Activated T-cell treated with anti-CD3 and anti-CD28 coated beads, Interleukin-2, amount 50 U/mL, for 72 hours (primary cell): Measurements from ENCODE around the gene NUAK1. TPM values are rescaled to one million over a fixed set of nuclear protein-coding genes. Genes with fewer than 3 reads are reported as not detected.

ENCODE experiments used
- ATAC-seq, 2 donors: fragments of 150-1000 bp; cut with Tn5 transposase; replicated peaks in 1 of 2; 2 replicates each; pipeline ENCODE4 v1.10.0; 2021; ENCODE audit warnings: moderate library complexity in 2 of 2, mild to moderate bottlenecking in 1 of 2
- DNase-seq, 2 donors: peaks; one replicate each; pipeline ENCODE4 v3.0.0; 2021 to 2022; ENCODE audit warnings: mixed read lengths in 1 of 2
- H3K27ac Mint-ChIP-seq: one replicate; pipeline ENCODE4 v1.8.0; 2022; ENCODE audit warnings: mild to moderate bottlenecking, moderate library complexity, mixed read lengths
- H3K27me3 Mint-ChIP-seq: one replicate; pipeline ENCODE4 v1.8.0; 2022; ENCODE audit warnings: low read depth, mixed read lengths
- H3K36me3 Mint-ChIP-seq, 2 donors: one replicate each; pipeline ENCODE4 v1.8.0; 2022; ENCODE audit warnings: mixed read lengths in 2 of 2, mild to moderate bottlenecking in 1 of 2; ENCODE audit not compliant: insufficient read depth in 2 of 2
- H3K4me1 Mint-ChIP-seq: one replicate; pipeline ENCODE4 v1.8.0; 2022; ENCODE audit warnings: low read depth, mixed read lengths
- H3K4me3 Mint-ChIP-seq, 2 donors: one replicate each; pipeline ENCODE4 v1.8.0; 2022; ENCODE audit warnings: mild to moderate bottlenecking in 2 of 2, mixed read lengths in 2 of 2, moderate library complexity in 2 of 2
- H3K9me3 Mint-ChIP-seq, 2 donors: one replicate each; pipeline ENCODE4 v1.8.0; 2022; ENCODE audit warnings: mixed read lengths in 2 of 2
- total RNA-seq, 2 donors: library from RNA; stranded (reverse); gene quantifications; one replicate each; pipeline ENCODE4 v1.2.3, GENCODE V29; 2022

NUAK1 gene
- total RNA-seq, 2 donors from 2014 or later = 0.14 TPM

GRCh38 chr12:106039646-106040404 is 98.9 kb downstream of the NUAK1 start:
- DNase-seq = no peak
- Mint-ChIP-seq H3K9me3 (peaks cover 0 to 1% of the 10 kb centered on the region in 2 donors), H3K27me3 (peaks cover 17% of the 10 kb centered on the region), H3K36me3 (no peaks in the 10 kb centered on the region), H3K4me1 (no peaks in the 10 kb centered on the region), H3K4me3 (no peak overlapping the region), H3K27ac (no peak overlapping the region)
- no peak for ATAC-seq

DNA sequence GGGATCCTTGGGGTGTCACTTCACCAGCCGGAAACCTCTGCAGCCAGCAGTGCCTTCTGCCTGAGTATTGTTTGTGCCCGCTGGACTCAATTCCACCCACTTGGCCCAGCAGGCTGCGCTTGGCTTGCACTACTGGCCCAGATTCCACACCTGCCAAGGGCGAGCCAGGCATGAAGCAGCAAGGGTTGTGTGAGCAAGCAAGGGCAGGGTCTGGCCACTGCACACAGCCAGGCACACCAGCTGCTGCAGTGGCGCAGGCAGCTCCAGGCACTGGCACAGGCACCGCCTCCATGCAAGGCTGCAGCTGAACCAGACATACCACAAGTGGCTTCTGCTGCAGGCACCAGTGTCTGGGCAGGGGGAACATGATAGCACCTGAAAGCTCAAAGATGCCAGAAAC is 99.5 kb downstream of the NUAK1 start:
- DNase-seq = no peak
- Mint-ChIP-seq H3K27me3 (peaks cover 17% of the 10 kb centered on the region), H3K4me3 (no peak overlapping the region), H3K27ac (no peak overlapping the region), H3K4me1 (no peaks in the 10 kb centered on the region), H3K36me3 (no peaks in the 10 kb centered on the region), H3K9me3 (peaks cover 0 to 1% of the 10 kb centered on the region in 2 donors)
- no peak for ATAC-seq

GRCh38 chr12:106037524-106038298 is 101.0 kb downstream of the NUAK1 start:
- Mint-ChIP-seq H3K36me3 (no peaks in the 10 kb centered on the region), H3K4me3 (no peak overlapping the region), H3K4me1 (no peaks in the 10 kb centered on the region), H3K27me3 (peaks cover 10% of the 10 kb centered on the region), H3K27ac (no peak overlapping the region), H3K9me3 (peaks cover 0 to 1% of the 10 kb centered on the region in 2 donors)
- ATAC-seq = no peak
- DNase-seq = no peak

GRCh38 chr12:106035421-106035820 is 103.3 kb downstream of the NUAK1 start:
- Mint-ChIP-seq H3K27ac (no peak overlapping the region), H3K9me3 (peaks cover 0 to 1% of the 10 kb centered on the region in 2 donors), H3K27me3 (peaks cover 4% of the 10 kb centered on the region), H3K4me3 (no peak overlapping the region), H3K4me1 (no peaks in the 10 kb centered on the region), H3K36me3 (no peaks in the 10 kb centered on the region)
- ATAC-seq (no peak), DNase-seq (no peak)

- Mint-ChIP-seq H3K9me3 (peaks cover 0 to 1% of the 10 kb centered on the region in 2 donors), H3K36me3 (no peaks in the 10 kb centered on the region), H3K4me1 (no peaks in the 10 kb centered on the region), H3K4me3 (no peak overlapping the region), H3K27me3 (peaks cover 7% of the 10 kb centered on the region), H3K27ac (no peak overlapping the region)
- DNase-seq (no peak), ATAC-seq (no peak)
These were observed 104.4 kb downstream of the NUAK1 start for GRCh38 chr12:106034316-106034715.

DNA sequence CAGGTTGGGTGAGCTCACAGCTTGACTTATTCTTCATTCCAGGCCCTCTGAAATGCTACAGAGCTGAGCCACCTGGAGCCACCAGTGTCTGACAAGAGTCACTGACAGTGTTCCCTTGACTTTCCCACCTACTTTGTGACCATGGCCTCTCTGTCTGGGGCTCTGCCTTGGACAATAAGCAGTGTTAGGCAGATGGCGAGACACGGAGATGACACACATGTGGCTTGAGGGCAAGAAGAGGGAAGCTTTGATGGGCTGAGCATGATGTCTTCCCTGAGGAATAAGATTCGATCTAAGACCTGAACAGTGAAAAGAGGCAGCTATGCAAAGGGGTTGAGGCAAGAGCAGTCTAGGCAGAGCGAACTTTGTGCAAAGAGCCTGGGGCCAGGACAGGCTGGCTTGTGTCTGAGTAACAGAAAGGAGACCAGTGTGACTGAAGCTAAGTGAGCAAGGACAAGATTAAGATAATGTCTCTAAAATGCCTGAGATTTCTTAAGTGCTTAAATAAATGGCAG is 105.5 kb downstream of the NUAK1 start:
- no peak for ATAC-seq
- no peak overlapping the region for H3K4me3 Mint-ChIP-seq
- peaks cover 17% of the 10 kb centered on the region for H3K27me3 Mint-ChIP-seq
- no peaks in the 10 kb centered on the region for H3K4me1 Mint-ChIP-seq
- H3K9me3 Mint-ChIP-seq = peaks cover 0 to under 1% of the 10 kb centered on the region in 2 donors
- no peak overlapping the region for H3K27ac Mint-ChIP-seq
- no peak for DNase-seq
- H3K36me3 Mint-ChIP-seq = no peaks in the 10 kb centered on the region

DNA sequence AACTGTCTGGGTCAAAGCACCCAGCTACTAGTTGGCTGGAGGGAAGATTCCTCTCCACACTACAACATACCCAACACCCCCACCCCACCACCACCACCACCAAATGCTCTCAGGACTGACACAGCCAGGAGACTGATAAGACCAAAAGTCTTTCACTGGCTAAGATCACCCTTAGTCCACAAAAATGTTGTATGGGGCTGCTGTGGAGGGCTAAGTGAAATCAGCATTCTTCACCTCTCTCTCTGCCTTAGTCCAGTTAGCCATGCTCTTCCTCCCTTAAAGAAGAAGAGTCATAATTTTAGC is 106.2 kb downstream of the NUAK1 start:
- H3K36me3 Mint-ChIP-seq = no peaks in the 10 kb centered on the region
- DNase-seq (no peak), ATAC-seq (no peak)
- H3K27ac Mint-ChIP-seq = no peak overlapping the region
- H3K27me3 Mint-ChIP-seq = peaks cover 23% of the 10 kb centered on the region
- no peaks in the 10 kb centered on the region for H3K9me3 Mint-ChIP-seq
- no peaks in the 10 kb centered on the region for H3K4me1 Mint-ChIP-seq
- no peak overlapping the region for H3K4me3 Mint-ChIP-seq

DNA sequence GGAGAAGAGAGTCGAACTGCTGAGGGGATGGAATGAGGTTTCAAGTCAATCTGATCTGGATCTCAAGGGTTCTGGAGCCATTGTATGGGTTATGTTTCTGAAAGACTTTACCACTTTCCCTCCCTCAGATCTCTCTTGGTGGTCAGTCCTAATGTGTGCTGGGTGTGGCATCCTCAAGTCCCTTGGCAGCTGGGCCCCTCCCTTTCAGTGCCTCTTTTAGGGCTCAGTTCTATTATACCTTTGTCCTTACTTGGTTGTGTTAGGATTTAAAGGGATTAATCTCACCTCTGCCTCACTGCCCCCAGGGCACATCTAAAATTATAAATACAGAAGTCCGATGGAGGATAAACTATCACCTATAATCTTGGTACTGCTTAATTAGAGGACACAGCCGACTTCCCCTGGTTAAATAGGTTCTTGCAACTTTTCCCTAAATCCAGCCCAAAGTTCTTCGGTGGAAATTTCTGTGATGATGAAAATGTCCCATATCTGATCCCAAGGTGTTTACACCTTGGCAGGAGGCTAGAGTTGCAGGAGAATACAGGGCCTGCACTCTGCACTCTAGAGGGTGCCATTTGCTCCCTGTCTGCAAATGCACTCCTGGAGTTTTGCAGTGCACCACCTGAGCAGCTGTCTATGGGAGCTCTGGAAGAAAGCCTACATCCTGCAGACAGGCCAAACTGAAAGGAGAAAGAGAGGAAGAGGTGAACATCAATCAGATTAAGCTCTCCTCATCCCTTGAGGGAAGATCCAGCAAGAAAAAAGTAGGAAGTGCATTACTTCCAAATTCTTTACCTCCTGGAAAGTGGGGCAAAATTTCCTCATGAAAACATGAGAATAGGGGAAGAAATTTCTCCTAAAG is 106.8 kb downstream of the NUAK1 start:
- Mint-ChIP-seq H3K4me1 (no peaks in the 10 kb centered on the region), H3K27me3 (peaks cover 27% of the 10 kb centered on the region), H3K36me3 (no peaks in the 10 kb centered on the region), H3K4me3 (no peak overlapping the region), H3K9me3 (no peaks in the 10 kb centered on the region), H3K27ac (no peak overlapping the region)
- no peak for DNase-seq
- no peak for ATAC-seq

- Mint-ChIP-seq H3K4me3 (peak overlapping the region; percentile 29 to 35), H3K9me3 (no peaks in the 10 kb centered on the region), H3K27me3 (peaks cover 32% of the 10 kb centered on the region), H3K36me3 (no peaks in the 10 kb centered on the region), H3K4me1 (no peaks in the 10 kb centered on the region), H3K27ac (no peak overlapping the region)
- DNase-seq (peak in 1 of 2 donors; percentile 0), ATAC-seq (peak; percentile 75)
These were observed 108.3 kb downstream of the NUAK1 start for GRCh38 chr12:106030210-106031071.

DNA sequence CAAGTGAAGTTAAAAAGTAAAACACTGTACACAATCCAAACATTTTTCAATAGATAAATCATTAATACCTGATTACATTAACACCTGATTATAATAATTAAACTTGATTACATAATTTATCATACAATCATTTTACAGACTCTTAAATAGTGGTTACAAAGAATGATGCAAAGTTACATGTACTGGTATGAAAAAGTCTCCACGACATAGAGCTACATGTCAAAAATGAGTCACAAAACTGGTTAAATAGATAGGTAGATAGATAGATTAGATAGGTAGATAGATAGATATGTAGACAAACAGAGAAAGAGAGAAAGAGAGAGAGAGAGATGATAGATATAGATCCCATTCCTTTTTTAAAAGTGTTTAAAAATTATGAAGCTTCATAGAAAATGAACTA is 109.2 kb downstream of the NUAK1 start:
- no peaks in the 10 kb centered on the region for H3K9me3 Mint-ChIP-seq
- no peak overlapping the region for H3K4me3 Mint-ChIP-seq
- no peaks in the 10 kb centered on the region for H3K4me1 Mint-ChIP-seq
- H3K27me3 Mint-ChIP-seq = peaks cover 32% of the 10 kb centered on the region
- H3K36me3 Mint-ChIP-seq = no peaks in the 10 kb centered on the region
- no peak overlapping the region for H3K27ac Mint-ChIP-seq
- ATAC-seq (no peak), DNase-seq (no peak)

DNA sequence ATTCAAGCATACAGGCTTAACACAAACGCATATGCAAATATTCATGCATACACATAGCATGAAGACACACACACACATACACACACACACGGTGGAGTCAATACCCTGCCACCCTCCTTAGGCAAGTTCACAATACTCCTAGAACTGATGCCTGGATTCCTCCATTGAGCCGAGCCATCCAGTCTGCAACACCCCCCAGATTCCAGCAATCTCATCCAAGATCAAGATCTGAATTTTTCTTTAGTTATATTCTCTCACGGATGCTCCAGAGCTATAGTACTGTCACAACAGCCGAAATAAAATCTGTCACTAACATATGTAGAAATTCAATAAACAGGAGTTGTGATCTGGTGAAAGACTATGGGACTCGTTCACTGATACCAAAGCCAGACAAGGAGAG is 110.8 kb downstream of the NUAK1 start:
- Mint-ChIP-seq H3K4me1 (no peaks in the 10 kb centered on the region), H3K36me3 (no peaks in the 10 kb centered on the region), H3K9me3 (no peaks in the 10 kb centered on the region), H3K27me3 (peaks cover 33% of the 10 kb centered on the region), H3K27ac (no peak overlapping the region), H3K4me3 (no peak overlapping the region)
- ATAC-seq (no peak), DNase-seq (no peak)

DNA sequence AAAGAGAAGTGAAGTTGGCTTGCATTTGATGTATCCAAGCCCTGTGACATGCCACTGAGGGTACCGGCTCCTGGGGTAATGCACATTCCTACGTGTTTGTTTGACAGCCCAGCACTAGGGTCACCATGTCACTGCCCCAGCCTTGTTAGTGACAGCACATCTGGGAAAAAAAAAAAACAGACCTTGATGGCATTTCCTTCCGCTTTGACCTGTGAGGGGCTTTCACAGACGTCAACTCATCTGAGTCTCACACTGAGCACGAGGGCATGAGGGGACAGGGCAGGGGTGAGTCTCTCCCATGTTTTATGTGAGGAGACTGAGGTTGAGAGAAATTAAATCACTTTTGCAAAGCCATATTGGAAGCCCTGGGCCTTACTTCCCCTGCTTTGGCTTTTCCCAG is 111.5 kb downstream of the NUAK1 start:
- Mint-ChIP-seq H3K4me1 (no peaks in the 10 kb centered on the region), H3K27me3 (peaks cover 35% of the 10 kb centered on the region), H3K4me3 (no peak overlapping the region), H3K9me3 (no peaks in the 10 kb centered on the region), H3K27ac (no peak overlapping the region), H3K36me3 (no peaks in the 10 kb centered on the region)
- DNase-seq (no peak), ATAC-seq (no peak)
